ENCODE results near the gene ITSN1. TPM values are rescaled to one million over a fixed set of nuclear protein-coding genes. Genes with fewer than 3 reads are reported as not detected.

Gene ITSN1
- total and polyA plus RNA-seq, 4 donors, result 11.2 to 46.0 (median 19.8) TPM

DNA sequence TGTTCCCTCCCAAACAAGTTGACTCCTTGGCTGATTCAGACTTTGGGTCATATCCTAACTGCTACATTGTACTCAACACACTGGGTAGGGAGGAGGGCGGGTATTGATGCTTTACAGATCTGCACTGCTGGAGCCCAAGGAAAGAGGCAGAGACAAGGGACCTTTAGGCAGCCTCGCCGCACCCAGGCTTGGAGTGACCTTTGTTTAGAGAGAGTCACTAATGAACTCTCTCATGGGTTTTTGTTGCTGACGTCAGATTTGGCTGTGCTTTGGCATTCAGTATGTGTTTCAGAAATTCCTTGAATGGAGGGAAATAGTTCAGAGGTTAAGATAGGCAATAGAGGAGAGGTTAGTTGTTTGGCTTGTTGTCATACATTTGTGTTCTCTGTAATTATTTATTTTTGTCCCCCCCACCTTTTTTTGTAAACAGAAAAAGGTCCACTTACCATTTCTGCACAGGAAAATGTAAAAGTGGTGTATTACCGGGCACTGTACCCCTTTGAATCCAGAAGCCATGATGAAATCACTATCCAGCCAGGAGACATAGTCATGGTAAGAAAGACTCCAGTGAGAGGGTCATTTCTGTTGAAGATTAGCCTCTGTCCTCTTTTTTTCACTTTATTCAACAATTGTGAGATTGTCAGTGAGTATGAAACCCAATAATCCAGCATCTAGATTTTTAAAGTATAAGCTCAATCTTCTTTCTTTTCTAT is 157.2 kb downstream of the ITSN1 start:
- H3K9ac ChIP-seq (ENCODE audit: insufficient read depth in 1 of 2, low read length in 2 of 2), result no peak overlapping the region
- no peaks in the 10 kb centered on the region for H3K4me1 ChIP-seq (ENCODE audit: control insufficient read depth in 5 of 5, insufficient read depth in 5 of 5, low read length in 5 of 5)
- no peaks in the 10 kb centered on the region for H3K27me3 ChIP-seq (ENCODE audit: control insufficient read depth in 3 of 3, insufficient read depth in 3 of 3, low read length in 2 of 3)
- TF ChIP-seq, protein P1, sequence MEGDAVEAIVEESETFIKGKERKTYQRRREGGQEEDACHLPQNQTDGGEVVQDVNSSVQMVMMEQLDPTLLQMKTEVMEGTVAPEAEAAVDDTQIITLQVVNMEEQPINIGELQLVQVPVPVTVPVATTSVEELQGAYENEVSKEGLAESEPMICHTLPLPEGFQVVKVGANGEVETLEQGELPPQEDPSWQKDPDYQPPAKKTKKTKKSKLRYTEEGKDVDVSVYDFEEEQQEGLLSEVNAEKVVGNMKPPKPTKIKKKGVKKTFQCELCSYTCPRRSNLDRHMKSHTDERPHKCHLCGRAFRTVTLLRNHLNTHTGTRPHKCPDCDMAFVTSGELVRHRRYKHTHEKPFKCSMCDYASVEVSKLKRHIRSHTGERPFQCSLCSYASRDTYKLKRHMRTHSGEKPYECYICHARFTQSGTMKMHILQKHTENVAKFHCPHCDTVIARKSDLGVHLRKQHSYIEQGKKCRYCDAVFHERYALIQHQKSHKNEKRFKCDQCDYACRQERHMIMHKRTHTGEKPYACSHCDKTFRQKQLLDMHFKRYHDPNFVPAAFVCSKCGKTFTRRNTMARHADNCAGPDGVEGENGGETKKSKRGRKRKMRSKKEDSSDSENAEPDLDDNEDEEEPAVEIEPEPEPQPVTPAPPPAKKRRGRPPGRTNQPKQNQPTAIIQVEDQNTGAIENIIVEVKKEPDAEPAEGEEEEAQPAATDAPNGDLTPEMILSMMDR (IDR thresholded peaks at IDR 0.05; ENCODE audit: control extremely low read depth, extremely low read depth), result no peak
- no peak overlapping the region for H3K4me3 ChIP-seq
- 90 to 93% methylated on average over 5 of the region's 5 CpGs for WGBS, 2 donors
- peaks cover 2 to 15% (median 6%) of the 10 kb centered on the region in 4 donors for H3K36me3 ChIP-seq (ENCODE audit: control insufficient read depth in 4 of 4, insufficient read depth in 4 of 4, low read length in 4 of 4)
- ATAC-seq (ENCODE audit: insufficient read depth, low FRiP score) (no peak), DNase-seq (no peak)
- no peaks in the 10 kb centered on the region for H3K9me3 ChIP-seq (ENCODE audit: control insufficient read depth in 4 of 4, insufficient read depth in 3 of 4, low read length in 3 of 4)
- H3K27ac ChIP-seq (ENCODE audit: low read depth in 1 of 2, low read length in 1 of 2), result no peak overlapping the region

DNA sequence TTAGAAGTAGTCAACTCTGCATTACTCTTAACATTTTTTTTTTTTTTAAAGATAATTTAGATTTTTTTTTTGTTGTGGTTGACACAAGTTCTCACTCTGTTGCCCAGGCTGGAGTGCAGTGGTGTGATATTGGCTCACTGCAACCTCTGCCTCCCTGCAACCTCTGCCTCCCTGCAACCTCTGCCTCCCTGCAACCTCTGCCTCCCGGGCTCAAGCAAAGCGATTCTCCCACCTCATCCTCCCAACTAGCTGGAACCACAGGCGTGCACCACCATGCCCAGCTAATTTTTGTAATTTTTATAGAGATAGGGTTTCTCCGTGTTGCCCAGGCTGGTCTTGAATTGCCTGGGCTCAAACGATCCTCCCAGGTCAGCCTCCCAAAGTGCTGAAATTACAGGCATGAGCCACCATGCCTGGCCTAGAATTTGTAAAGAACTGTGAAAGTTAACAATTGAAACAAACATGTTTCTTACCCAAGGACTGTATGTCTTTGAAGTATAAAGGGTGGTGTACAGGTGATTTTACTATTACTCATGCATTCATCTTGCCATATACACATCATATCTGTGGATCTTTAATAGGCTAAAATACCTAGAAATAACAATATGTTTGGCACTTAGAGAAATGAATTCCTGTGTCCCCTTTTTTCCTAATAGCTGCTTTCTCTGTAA is 158.6 kb downstream of the ITSN1 start:
- no peak for DNase-seq
- TF ChIP-seq, protein P1 (IDR thresholded peaks at IDR 0.05; ENCODE audit: control extremely low read depth, extremely low read depth), result no peak
- Histone ChIP-seq H3K9me3 (ENCODE audit: control insufficient read depth in 4 of 4, insufficient read depth in 3 of 4, low read length in 3 of 4) (no peaks in the 10 kb centered on the region), H3K27me3 (ENCODE audit: control insufficient read depth in 3 of 3, insufficient read depth in 3 of 3, low read length in 2 of 3) (no peaks in the 10 kb centered on the region), H3K4me3 (no peak overlapping the region), H3K27ac (ENCODE audit: low read depth in 1 of 2, low read length in 1 of 2) (no peak overlapping the region), H3K4me1 (ENCODE audit: control insufficient read depth in 5 of 5, insufficient read depth in 5 of 5, low read length in 5 of 5) (no peaks in the 10 kb centered on the region), H3K36me3 (ENCODE audit: control insufficient read depth in 4 of 4, insufficient read depth in 4 of 4, low read length in 4 of 4) (peaks cover 0 to 10% (median 5%) of the 10 kb centered on the region in 4 donors), H3K9ac (ENCODE audit: insufficient read depth in 1 of 2, low read length in 2 of 2) (no peak overlapping the region)
- no peak for ATAC-seq (ENCODE audit: insufficient read depth, low FRiP score)
- 95 to 99% methylated on average over 5 of the region's 5 CpGs for WGBS, 2 donors

DNA sequence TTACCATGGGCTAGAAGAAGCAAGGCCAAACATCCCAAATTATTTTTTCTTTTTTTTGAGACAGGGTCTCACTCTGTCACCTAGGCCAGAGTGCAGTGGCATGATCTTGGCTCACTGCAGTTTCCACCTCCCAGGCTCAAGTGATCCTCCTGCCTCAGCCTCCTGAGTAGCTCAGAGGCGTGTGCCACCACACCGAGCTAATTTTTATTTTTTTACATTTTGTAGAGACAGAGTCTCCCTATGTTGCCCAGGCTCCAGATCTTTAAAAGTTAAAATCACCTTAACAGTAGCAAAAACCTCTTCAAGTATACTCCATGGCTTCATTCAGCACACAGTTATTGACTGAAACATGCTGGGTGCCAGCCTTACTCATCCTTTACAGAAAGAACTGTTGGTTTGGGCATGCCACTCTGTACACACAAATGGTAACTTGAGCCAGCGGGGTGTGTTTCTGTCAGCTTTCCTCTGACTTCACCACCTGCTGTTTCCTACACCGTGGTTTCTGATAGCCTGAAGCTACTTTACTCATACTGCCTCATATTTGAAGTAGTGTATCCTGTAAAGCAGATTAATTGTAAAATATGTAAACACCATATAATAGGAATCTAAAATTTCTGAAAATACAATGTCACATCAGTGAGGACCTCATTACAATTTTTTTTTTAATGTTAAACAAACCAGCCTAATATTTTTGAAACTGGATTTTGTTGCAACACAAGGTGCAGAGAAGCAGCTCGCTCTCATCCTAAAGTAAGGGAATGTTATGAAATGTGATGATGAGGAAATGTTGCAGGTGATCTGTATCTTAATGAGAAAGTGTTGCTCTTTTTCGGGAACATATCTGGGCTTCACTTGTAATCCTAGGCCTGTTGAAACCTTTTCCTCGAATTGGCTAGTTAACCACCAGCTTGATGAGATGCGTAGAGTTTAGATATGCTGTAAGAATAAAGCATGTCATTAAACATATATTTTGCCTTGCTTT is 159.4 kb downstream of the ITSN1 start:
- DNase-seq, result peak in 1 of 3 donors; percentile 39
- Histone ChIP-seq H3K4me1 (ENCODE audit: control insufficient read depth in 5 of 5, insufficient read depth in 5 of 5, low read length in 5 of 5) (no peaks in the 10 kb centered on the region), H3K27me3 (ENCODE audit: control insufficient read depth in 3 of 3, insufficient read depth in 3 of 3, low read length in 2 of 3) (no peaks in the 10 kb centered on the region), H3K4me3 (no peak overlapping the region), H3K36me3 (ENCODE audit: control insufficient read depth in 4 of 4, insufficient read depth in 4 of 4, low read length in 4 of 4) (peaks cover 0 to 8% (median 5%) of the 10 kb centered on the region in 4 donors), H3K9me3 (ENCODE audit: control insufficient read depth in 4 of 4, insufficient read depth in 3 of 4, low read length in 3 of 4) (no peaks in the 10 kb centered on the region), H3K9ac (ENCODE audit: insufficient read depth in 1 of 2, low read length in 2 of 2) (no peak overlapping the region), H3K27ac (ENCODE audit: low read depth in 1 of 2, low read length in 1 of 2) (no peak overlapping the region)
- 53 to 74% methylated on average over 8 of the region's 8 CpGs for WGBS, 2 donors
- no peak for ATAC-seq (ENCODE audit: insufficient read depth, low FRiP score)
- TF ChIP-seq, protein P1 (IDR thresholded peaks at IDR 0.05; ENCODE audit: control extremely low read depth, extremely low read depth), result no peak

Data from lung (tissue), 12 donors.